K562 (cell line): ENCODE data around the gene MET. TPM values are rescaled to one million over a fixed set of nuclear protein-coding genes. Genes with fewer than 3 reads are reported as not detected.

Experiments used
- ATAC-seq: fragments of 200-7000 bp; cut with Tn5 transposase; 3 replicates; pipeline ENCODE4 v1.9.1; 2020; ENCODE audit warnings: moderate library complexity
- BruUV-seq: library from RNA; stranded (reverse); fragments of 400-500 nt; replicated peaks from 2 replicates; lab custom pipeline; 2021; lab: Mats Ljungman, UMichigan
- CTCF ChIA-PET: fragments of 300-600 bp; formaldehyde crosslinking; extraction: SDS; loops from one replicate; lab custom pipeline; 2021; ENCODE audit warnings: low intra/inter-chr PET ratio; lab: Yijun Ruan, JAX
- POLR2A ChIA-PET: fragments of 300-600, 350-650 bp; sonication (Branson Sonifier 250); formaldehyde crosslinking; extraction: SDS; loops from one replicate; lab custom pipeline; 2021; ENCODE audit warnings: antibody characterized with exemption, inconsistent platforms; lab: Yijun Ruan, JAX
- DNase-seq, 4 experiments: peaks; one replicate each; pipeline versions ENCODE4 v3.0.0 to v3.0.0-alpha.2; 2011 to 2018; ENCODE audit warnings: low spot score in 3 of 4, mixed read lengths in 3 of 4; ENCODE audit errors: extremely low read depth in 1 of 4
- FAIRE-seq: peaks from 2 replicates; lab custom pipeline; 2011; peaks lifted over from hg19 to GRCh38; lab: Jason Lieb, UNC
- H2AFZ ChIP-seq: 2 replicates; pipeline ENCODE4 v1.6.0; 2011; ENCODE audit warnings: low read depth, low read length, control low read depth, inconsistent platforms
- H3K27ac ChIP-seq: fragments of 200-600 bp; 3 replicates; pipeline ENCODE4 v1.8.0; 2011; ENCODE audit warnings: low read depth, mild to moderate bottlenecking, control low read depth, inconsistent platforms, low read length, moderate library complexity, mixed read lengths; ENCODE audit errors: extremely low read depth
- H3K27me3 ChIP-seq, 2 experiments: fragments of 300-600 bp in 1 of 2; 2 replicates in 1 of 2; 3 replicates in 1 of 2; pipeline versions ENCODE4 v1.6.0 to v1.8.0; 2011; ENCODE audit warnings: inconsistent platforms in 2 of 2, low read length in 2 of 2, mild to moderate bottlenecking in 1 of 2, mixed read lengths in 1 of 2, moderate library complexity in 1 of 2; ENCODE audit not compliant: control insufficient read depth in 2 of 2, insufficient read depth in 2 of 2
- H3K36me3 ChIP-seq: fragments of 300-600 bp; 3 replicates; pipeline ENCODE4 v1.8.0; 2011; ENCODE audit warnings: mild to moderate bottlenecking, low read length, inconsistent platforms; ENCODE audit not compliant: control insufficient read depth, insufficient read depth
- H3K4me1 ChIP-seq, 2 experiments: fragments of 200-600 bp in 1 of 2; replicated peaks in 1 of 2; 2 replicates in 1 of 2; 3 replicates in 1 of 2; pipeline versions ENCODE4 v1.5.1 to v1.8.0; 2011; ENCODE audit warnings: inconsistent platforms in 2 of 2, low read length in 2 of 2, mild to moderate bottlenecking in 1 of 2, mixed read lengths in 1 of 2, moderate library complexity in 1 of 2; ENCODE audit not compliant: control insufficient read depth in 2 of 2, insufficient read depth in 2 of 2
- H3K4me2 ChIP-seq: 2 replicates; pipeline ENCODE4 v1.6.1; 2011; ENCODE audit warnings: low read length, control low read depth, inconsistent platforms, mixed read lengths; ENCODE audit not compliant: insufficient read depth
- H3K4me3 ChIP-seq: fragments of 200-600 bp; sonication (generic), shearing (Covaris generic); 2 replicates; pipeline ENCODE4 v1.5.1; 2016; ENCODE audit warnings: control low read depth, inconsistent platforms
- H3K79me2 ChIP-seq: fragments of 200-600 bp; 3 replicates; pipeline ENCODE4 v1.8.0; 2011; ENCODE audit warnings: low read length, inconsistent platforms; ENCODE audit not compliant: control insufficient read depth, insufficient read depth
- H3K9ac ChIP-seq, 2 experiments: 2 replicates each; pipeline versions ENCODE4 v1.6.0 to v1.6.1; 2011; ENCODE audit warnings: low read depth in 2 of 2, low read length in 2 of 2, control low read depth in 1 of 2, inconsistent platforms in 1 of 2, mild to moderate bottlenecking in 1 of 2, mixed read lengths in 1 of 2; ENCODE audit not compliant: insufficient read depth in 1 of 2
- H3K9me1 ChIP-seq: one replicate; pipeline ENCODE4 v1.6.0; 2011; ENCODE audit warnings: inconsistent platforms, mild to moderate bottlenecking, low read length, moderate library complexity; ENCODE audit not compliant: control insufficient read depth, insufficient read depth
- H3K9me3 ChIP-seq: replicated peaks from 2 replicates; pipeline ENCODE4 v1.5.1; 2011; ENCODE audit warnings: low read depth, low read length, inconsistent platforms; ENCODE audit not compliant: control insufficient read depth, insufficient read depth
- H4K20me1 ChIP-seq: replicated peaks from 2 replicates; pipeline ENCODE4 v1.6.1; 2011; ENCODE audit warnings: low read length, inconsistent platforms, mixed read lengths; ENCODE audit not compliant: control insufficient read depth, insufficient read depth
- CREB3L1 ChIP-seq: fragments of 450-650 bp; IDR thresholded peaks from 2 replicates; pipeline ENCODE4 v1.6.1; 2014; ENCODE audit warnings: low read depth, mild to moderate bottlenecking, moderate library complexity, borderline replicate concordance
- ELF4 ChIP-seq: fragments of 450-650 bp; formaldehyde crosslinking; IDR thresholded peaks from 2 replicates; pipeline ENCODE4 v1.4.0; 2022; ENCODE audit warnings: missing genetic modification characterization
- MAZ ChIP-seq, 2 experiments: fragments of 450-650 bp in 1 of 2; sonication (generic) in 1 of 2; formaldehyde crosslinking; IDR thresholded peaks in 1 of 2; conservative IDR thresholded peaks in 1 of 2; 2 replicates each; pipeline versions ENCODE4 v1.4.0 to v1.5.0; 2020; ENCODE audit warnings: mild to moderate bottlenecking in 1 of 2, missing genetic modification reagents in 1 of 2
- MCM7 ChIP-seq, 2 experiments: fragments of 450-650 bp; IDR thresholded peaks; 2 replicates each; pipeline ENCODE4 v1.6.1; 2016 to 2018
- RAD21 ChIP-seq, 2 experiments: fragments of 250-450 bp in 1 of 2; fragments of 450-650 bp in 1 of 2; sonication (Bioruptor Pico) in 1 of 2; formaldehyde crosslinking in 1 of 2; IDR thresholded peaks in 1 of 2; conservative IDR thresholded peaks in 1 of 2; 2 replicates each; pipeline versions ENCODE4 v1.4.0 to v1.8.0; 2020 to 2022; ENCODE audit warnings: mild to moderate bottlenecking in 2 of 2, moderate library complexity in 1 of 2
- THAP12 ChIP-seq: fragments of 250-450 bp; sonication (Bioruptor Pico); IDR thresholded peaks from 2 replicates; pipeline ENCODE4 v1.9.0; 2021; ENCODE audit warnings: mild to moderate bottlenecking, inconsistent platforms
- ZNF239 ChIP-seq: fragments of 250-450 bp; sonication (Bioruptor Pico); IDR thresholded peaks from 2 replicates; pipeline ENCODE4 v1.4.0; 2020; ENCODE audit warnings: mild to moderate bottlenecking
- in situ Hi-C: fragments of 300-500 bp; cut with MboI; formaldehyde crosslinking; loops from 4 replicates; pipeline ENCODE4 v1.15.0; 2018; ENCODE audit warnings: inconsistent platforms, mixed read lengths
- intact Hi-C: fragments of 100-400 bp; cut with micrococcal nuclease; formaldehyde crosslinking; loops from 2 replicates; pipeline ENCODE4 v1.14.2; 2022
- polyA plus RNA-seq, 8 experiments: library from polyadenylated mRNA; depleted of rRNA in 4 of 8; stranded (reverse) in 5 of 8; unstranded in 3 of 8; fragments of >200 nt; fragmentation: Nextera tagmentation in 2 of 8; fragmentation: Illumina TruSeq in 1 of 8; extraction: Ambion mirVana in 2 of 8; extraction: Trizol in 1 of 8; gene quantifications; 2 replicates each; pipeline versions ENCODE4 v1.2.1 to v1.2.3, GENCODE V29; 2011 to 2014; ENCODE audit warnings: inconsistent platforms in 1 of 8, missing spikeins in 1 of 8
- total RNA-seq, 7 experiments: library from RNA; depleted of rRNA in 6 of 7; stranded (reverse); fragments of >200 nt in 6 of 7; fragmentation: Illumina TruSeq in 2 of 7; extraction: Trizol in 2 of 7; gene quantifications; 2 replicates each; pipeline versions ENCODE4 v1.2.1 to v1.2.3, GENCODE V29; 2011 to 2021; ENCODE audit warnings: low replicate concordance in 1 of 7
- TF ChIP-seq, protein P1 (sequence below), 2 experiments: fragments of 200-800 bp in 1 of 2; sonication (Bioruptor generic) in 1 of 2; sonication (generic) in 1 of 2; formaldehyde crosslinking in 1 of 2; IDR thresholded peaks in 1 of 2; conservative IDR thresholded peaks in 1 of 2; 2 replicates each; pipeline versions ENCODE4 v1.5.0 to v1.6.1; 2016 to 2020; ENCODE audit warnings: missing compliant biosample characterization in 1 of 2, missing genetic modification characterization in 1 of 2, missing genetic modification reagents in 1 of 2
- TF ChIP-seq, protein P2 (sequence below): fragments of 450-650 bp; IDR thresholded peaks from 2 replicates; pipeline ENCODE4 v1.6.1; 2016; ENCODE audit warnings: antibody characterized with exemption

The MET gene
- total and polyA plus RNA-seq, 9 of the 15 experiments (the other 6 are each of a cell fraction or from before 2014, with no cell fraction given), result 0.84 to 2.4 (median 1.1) TPM

- TF ChIP-seq, protein P1, sequence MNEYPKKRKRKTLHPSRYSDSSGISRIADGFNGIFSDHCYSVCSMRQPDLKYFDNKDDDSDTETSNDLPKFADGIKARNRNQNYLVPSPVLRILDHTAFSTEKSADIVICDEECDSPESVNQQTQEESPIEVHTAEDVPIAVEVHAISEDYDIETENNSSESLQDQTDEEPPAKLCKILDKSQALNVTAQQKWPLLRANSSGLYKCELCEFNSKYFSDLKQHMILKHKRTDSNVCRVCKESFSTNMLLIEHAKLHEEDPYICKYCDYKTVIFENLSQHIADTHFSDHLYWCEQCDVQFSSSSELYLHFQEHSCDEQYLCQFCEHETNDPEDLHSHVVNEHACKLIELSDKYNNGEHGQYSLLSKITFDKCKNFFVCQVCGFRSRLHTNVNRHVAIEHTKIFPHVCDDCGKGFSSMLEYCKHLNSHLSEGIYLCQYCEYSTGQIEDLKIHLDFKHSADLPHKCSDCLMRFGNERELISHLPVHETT (CRISPR knock-in tag; conservative IDR thresholded peaks at IDR 0.05 in 1 of 2, IDR thresholded peaks at IDR 0.05 in 1 of 2), result no peak
- TF ChIP-seq ZNF239 (CRISPR knock-in tag) (no peak), ELF4 (CRISPR knock-in tag) (no peak), RAD21 (CRISPR knock-in tag; conservative IDR thresholded peaks at IDR 0.05 in 1 of 2, IDR thresholded peaks at IDR 0.05 in 1 of 2) (0 out of 4 replicates have a peak, but pooled peaks of 1 of the 2 experiments have one; percentile 13), THAP12 (CRISPR knock-in tag) (no peak), MAZ (CRISPR knock-in tag; conservative IDR thresholded peaks at IDR 0.05 in 1 of 2, IDR thresholded peaks at IDR 0.05 in 1 of 2) (no peak), CREB3L1 (no peak), MCM7 (IDR thresholded peaks at IDR 0.05) (no peak)
- TF ChIP-seq, protein P2, sequence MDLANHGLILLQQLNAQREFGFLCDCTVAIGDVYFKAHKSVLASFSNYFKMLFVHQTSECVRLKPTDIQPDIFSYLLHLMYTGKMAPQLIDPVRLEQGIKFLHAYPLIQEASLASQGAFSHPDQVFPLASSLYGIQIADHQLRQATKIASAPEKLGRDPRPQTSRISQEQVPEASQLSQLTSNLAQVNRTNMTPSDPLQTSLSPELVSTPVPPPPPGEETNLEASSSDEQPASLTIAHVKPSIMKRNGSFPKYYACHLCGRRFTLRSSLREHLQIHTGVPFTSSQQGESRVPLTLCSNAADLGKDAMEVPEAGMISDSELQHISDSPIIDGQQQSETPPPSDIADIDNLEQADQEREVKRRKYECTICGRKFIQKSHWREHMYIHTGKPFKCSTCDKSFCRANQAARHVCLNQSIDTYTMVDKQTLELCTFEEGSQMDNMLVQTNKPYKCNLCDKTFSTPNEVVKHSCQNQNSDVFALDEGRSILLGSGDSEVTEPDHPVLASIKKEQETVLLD, result no peak
- Histone ChIP-seq H3K4me1 (peaks cover 0 to 10% of the 10 kb centered on the region in 2 experiments; a peak in 3 of 5 replicates), H3K4me3 (no peak overlapping the region), H3K36me3 (no peaks in the 10 kb centered on the region), H3K79me2 (no peaks in the 10 kb centered on the region), H3K9ac (no peak overlapping the region), H4K20me1 (no peaks in the 10 kb centered on the region), H3K27ac (no peak overlapping the region), H3K4me2 (no peak overlapping the region), H3K9me1 (no peaks in the 10 kb centered on the region), H2AFZ (no peak overlapping the region), H3K9me3 (no peaks in the 10 kb centered on the region), H3K27me3 (peaks cover 2 to 10% of the 10 kb centered on the region in 2 experiments; a peak in 4 of 5 replicates)
- intact Hi-C loops, result no loop called here
- FAIRE-seq (no peak), ATAC-seq (peak; percentile 46; the same call in 2 of the 3 replicates), DNase-seq (no peak)
- ChIA-PET CTCF (no interaction called here), POLR2A (interaction anchor here (1.2 kb wide), 1 partner anchor 9 kb away, joined by 3 read pairs; no protein-coding TSS in a partner anchor)
- no TSS peak for BruUV-seq
- in situ Hi-C loops, result no loop called here
Measured at GRCh38 chr7:116715077-116715476, 43.1 kb downstream of the MET start.
